DND-41 (cell line): ENCODE results near the gene SLC16A12.

Source experiments
- CTCF ChIP-seq: IDR thresholded peaks from 2 replicates; pipeline ENCODE4 v1.5.1; 2012; ENCODE audit warnings: borderline replicate concordance, low read length, moderate library complexity, mild to moderate bottlenecking; ENCODE audit not compliant: poor library complexity, severe bottlenecking; ENCODE audit errors: extremely low read depth
- EZH2 ChIP-seq: IDR thresholded peaks from 3 replicates; pipeline ENCODE4 v1.6.1; 2012; ENCODE audit warnings: borderline replicate concordance, low read depth, mild to moderate bottlenecking, moderate library complexity, low read length, inconsistent platforms; ENCODE audit not compliant: severe bottlenecking

GRCh38 chr10:89476150-89476549 lies 59.2 kb downstream of the SLC16A12 start:
- TF ChIP-seq CTCF (no peak), EZH2 (no peak)
